C4-2B (cell line): Measurements from ENCODE around the gene CCT8L2.
"Not testable (repeated sequence)": the region's sequence is repeated elsewhere in the genome, so short reads cannot be mapped to it uniquely, and the experiment has no call there.

Experiments
- CTCF ChIP-seq: fragments of 450-650 bp; conservative IDR thresholded peaks from 2 replicates; pipeline ENCODE4 v1.5.1; 2017; ENCODE audit warnings: mild to moderate bottlenecking
- ZFX ChIP-seq: fragments of 450-650 bp; IDR thresholded peaks from 2 replicates; pipeline ENCODE4 v1.6.1; 2017

- TF ChIP-seq CTCF, ZFX: not testable (repeated sequence)
Measured at GRCh38 chr22:16566421-16567151, 26.0 kb downstream of the CCT8L2 start.
